ENCODE measurements around the gene CSRNP3.

- TF ChIP-seq EZH2 (IDR thresholded peaks at IDR 0.05; ENCODE audit: borderline replicate concordance, low read length) (no peak), CTCF (IDR thresholded peaks at IDR 0.05; ENCODE audit: low read length) (no peak)
Measured at GRCh38 chr2:165539985-165540384, 70.5 kb downstream of the CSRNP3 start.

All from OCI-LY1 (cell line).